Fibroblast of villous mesenchyme (primary cell): ENCODE data around the gene RFTN2. TPM values are rescaled to one million over a fixed set of nuclear protein-coding genes. Genes with fewer than 3 reads are reported as not detected.
"Not testable (repeated sequence)": the region's sequence is repeated elsewhere in the genome, so short reads cannot be mapped to it uniquely, and the experiment has no call there.

Source experiments
- DNase-seq: peaks from one replicate; pipeline ENCODE4 v3.0.0-alpha.2; 2010; ENCODE audit warnings: low read depth
- H3K4me3 ChIP-seq: 2 replicates; pipeline ENCODE4 v1.5.1; 2011; ENCODE audit warnings: low read depth, mild to moderate bottlenecking, low read length
- CTCF ChIP-seq: IDR thresholded peaks from 2 replicates; pipeline ENCODE4 v1.5.1; 2012; ENCODE audit warnings: low read depth, mild to moderate bottlenecking, low read length; ENCODE audit not compliant: insufficient read depth
- total RNA-seq: library from RNA; depleted of rRNA; stranded (reverse); fragments of >200 nt; gene quantifications from 2 replicates; pipeline ENCODE4 v1.2.3, GENCODE V29; 2012

Gene RFTN2
- total RNA-seq, 1 donor = 4.7 TPM

DNA sequence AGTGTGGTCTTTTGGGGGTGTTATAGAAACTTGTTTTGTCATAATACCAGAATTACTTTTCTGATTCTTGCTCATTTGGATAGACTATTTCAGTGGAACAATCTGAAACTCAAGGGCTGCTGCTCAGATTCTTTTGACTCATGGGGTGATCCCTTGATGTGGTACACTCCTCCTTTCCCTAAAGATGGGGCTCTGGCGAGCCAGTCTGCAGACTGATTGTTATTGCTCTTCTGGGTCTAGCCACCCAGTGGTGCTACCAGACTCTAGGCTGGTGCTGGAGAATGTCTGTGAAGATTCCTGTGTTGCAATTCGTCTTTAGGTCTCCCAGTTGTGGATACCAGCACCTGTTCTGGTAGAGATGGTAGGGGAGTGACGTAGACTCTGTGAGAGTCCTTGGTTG, 25.6 kb upstream of the RFTN2 start:
- no peak for DNase-seq
- H3K4me3 ChIP-seq = no peak overlapping the region
- TF ChIP-seq CTCF = no peak

- DNase-seq, H3K4me3 ChIP-seq: not testable (repeated sequence)
Observed at GRCh38 chr2:197699724-197700123, 24.3 kb upstream of the RFTN2 start.

GRCh38 chr2:197696571-197696970, 21.2 kb upstream of the RFTN2 start:
- not testable (repeated sequence) for H3K4me3 ChIP-seq, DNase-seq

GRCh38 chr2:197695971-197696370, 20.6 kb upstream of the RFTN2 start:
- not testable (repeated sequence) for H3K4me3 ChIP-seq, DNase-seq

DNA sequence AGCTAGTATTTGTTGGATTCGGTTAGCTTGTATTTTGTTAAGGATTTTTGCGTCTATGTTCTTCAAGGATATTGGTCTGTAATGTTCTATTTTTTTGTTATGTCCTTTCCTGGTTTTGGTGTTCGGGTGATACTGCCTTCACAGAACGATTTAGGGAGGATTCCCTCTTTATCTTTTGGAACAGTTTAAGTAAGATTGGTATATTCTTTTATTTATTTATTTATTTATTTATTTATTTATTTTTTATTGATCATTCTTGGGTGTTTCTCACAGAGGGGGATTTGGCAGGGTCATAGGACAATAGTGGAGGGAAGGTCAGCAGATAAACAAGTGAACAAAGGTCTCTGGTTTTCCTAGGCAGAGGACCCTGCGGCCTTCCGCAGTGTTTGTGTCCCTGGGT, 19.8 kb upstream of the RFTN2 start:
- DNase-seq, H3K4me3 ChIP-seq: not testable (repeated sequence)

GRCh38 chr2:197677483-197677882, 2.1 kb upstream of the RFTN2 start:
- DNase-seq = peak; percentile 9
- TF ChIP-seq CTCF = no peak
- no peak overlapping the region for H3K4me3 ChIP-seq

DNA sequence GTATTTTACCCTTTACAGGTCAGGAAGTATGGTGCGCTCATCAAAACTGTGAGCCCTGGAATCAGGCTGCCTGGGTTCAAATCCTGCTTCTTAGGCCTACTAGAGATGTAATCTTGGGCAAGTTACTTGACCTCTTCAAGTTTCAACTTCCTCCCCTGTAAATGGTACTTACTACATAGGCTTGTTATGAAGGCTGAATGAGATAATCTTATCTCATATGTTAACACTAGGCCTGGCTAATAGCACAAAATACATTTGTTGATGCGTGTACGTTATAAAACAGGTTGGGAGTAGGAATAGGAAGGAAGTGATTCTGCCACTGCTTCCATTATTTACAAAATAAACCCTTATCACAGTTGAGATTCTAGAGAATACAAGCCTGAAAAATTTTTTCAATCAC, 1.7 kb upstream of the RFTN2 start:
- DNase-seq = peak; percentile 53
- no peak overlapping the region for H3K4me3 ChIP-seq
- no peak for TF ChIP-seq CTCF

DNA sequence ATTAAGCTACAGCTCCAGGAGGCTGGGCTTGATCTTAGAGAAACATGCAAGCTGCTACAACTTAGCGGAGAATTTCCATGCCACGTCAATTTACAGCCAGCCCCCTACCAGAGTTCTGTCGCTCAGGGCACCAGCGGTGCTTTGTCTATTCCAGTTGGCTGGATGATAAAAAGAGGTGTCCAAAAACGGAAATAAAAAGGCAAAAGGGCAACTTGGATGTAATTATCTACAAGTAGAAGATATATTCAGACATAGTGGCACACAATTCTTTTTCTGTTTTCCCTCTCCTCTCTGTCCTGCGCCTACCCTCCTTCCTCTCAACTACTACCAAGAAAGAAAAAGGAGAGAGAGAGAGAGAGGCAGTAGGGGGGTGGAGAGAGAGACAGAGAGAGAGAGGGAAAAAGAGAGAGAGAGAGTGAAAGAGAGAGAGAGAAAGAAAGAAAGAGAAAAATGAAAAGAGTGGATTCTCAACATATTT, 363 bp upstream of the RFTN2 start:
- peak overlapping the region; percentile 53 for H3K4me3 ChIP-seq
- no peak for TF ChIP-seq CTCF
- DNase-seq = peak; percentile 67

GRCh38 chr2:197674591-197674990, 796 bp downstream of the RFTN2 start:
- no peak for TF ChIP-seq CTCF
- DNase-seq = peak; percentile 24
- peak overlapping the region; percentile 53 for H3K4me3 ChIP-seq
